Caki2 (cell line): ENCODE measurements around the gene DLG5. TPM values are rescaled to one million over a fixed set of nuclear protein-coding genes. Genes with fewer than 3 reads are reported as not detected.
"Not testable (repeated sequence)": the region's sequence is repeated elsewhere in the genome, so short reads cannot be mapped to it uniquely, and the experiment has no call there.

Experiments used
- DNase-seq: peaks from one replicate; pipeline ENCODE4 v3.0.0-alpha.2; 2015; ENCODE audit warnings: low read depth
- in situ Hi-C: cut with HindIII; loops from 2 replicates; pipeline ENCODE4 v1.10.0; 2016; ENCODE audit warnings: low sequenced_read_pairs, low pct_unique_long_range_greater_than_20kb, mixed read lengths
- total RNA-seq: library from RNA; depleted of rRNA; stranded (reverse); fragments of >200 nt; shearing (Covaris generic); gene quantifications from 2 replicates; pipeline ENCODE4 v1.2.3, GENCODE V29; 2014; ENCODE audit warnings: low replicate concordance

Gene DLG5
- total RNA-seq, 1 experiment from 2014 or later, result 21.2 TPM

- in situ Hi-C loops, result no loop called here
- no peak for DNase-seq
Measured at GRCh38 chr10:77773631-77774426, 152.7 kb downstream of the DLG5 start.

DNA sequence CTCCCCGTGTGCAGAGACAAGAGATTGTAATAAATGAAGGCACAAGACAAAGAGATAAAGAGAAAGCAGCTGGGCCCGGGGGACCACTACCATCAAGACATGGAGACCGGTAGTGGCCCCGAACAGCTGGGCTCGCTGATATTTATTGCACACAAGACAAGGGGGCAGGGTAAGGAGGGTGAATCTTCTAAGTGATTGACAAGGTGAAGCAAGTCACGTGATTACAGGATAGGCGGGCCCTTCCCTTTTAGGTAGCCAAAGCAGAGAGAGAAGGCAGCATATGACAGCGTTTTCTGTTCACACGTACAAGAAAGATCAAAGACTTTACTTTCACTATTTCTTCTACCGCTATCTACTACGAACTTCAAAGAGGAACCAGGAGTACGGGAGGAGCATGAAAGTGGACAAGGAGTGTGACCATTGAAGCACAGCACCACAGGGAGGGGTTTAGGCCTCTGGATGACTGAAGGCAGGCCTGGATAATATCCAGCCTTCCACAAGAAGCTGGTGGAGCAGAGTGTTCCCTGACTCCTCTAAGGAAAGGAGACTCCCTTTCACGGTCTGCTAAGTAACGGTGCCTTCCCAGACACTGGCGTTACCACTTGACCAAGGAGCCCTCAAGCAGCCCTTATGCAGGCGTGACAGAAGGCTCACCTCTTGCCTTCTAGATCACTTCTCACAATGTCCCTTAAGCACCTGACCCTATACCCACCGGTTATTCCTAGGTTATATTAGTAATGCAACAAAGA, 153.5 kb downstream of the DLG5 start:
- peak; percentile 21 for DNase-seq
- in situ Hi-C loops, result not testable (repeated sequence)

DNA sequence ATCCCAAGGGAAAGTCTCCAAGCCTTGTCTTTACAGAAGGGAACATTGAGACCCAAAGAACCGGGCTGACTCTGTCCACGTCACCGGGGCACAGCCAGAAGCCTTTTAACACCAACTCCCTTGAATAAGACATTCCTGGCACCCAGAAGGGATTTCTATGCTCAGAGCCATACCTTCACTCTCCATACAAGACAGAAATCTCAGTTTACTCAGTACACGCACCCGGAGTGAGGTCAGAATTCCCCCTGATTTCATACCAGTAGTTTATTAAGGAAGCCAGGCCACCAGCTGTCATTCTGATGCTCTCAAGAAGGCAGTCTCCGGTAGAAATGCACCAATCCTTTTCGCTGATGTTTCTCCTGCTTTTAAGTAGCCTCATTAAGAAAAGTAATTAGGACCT, 154.7 kb downstream of the DLG5 start:
- in situ Hi-C loops, result no loop called here

DNA sequence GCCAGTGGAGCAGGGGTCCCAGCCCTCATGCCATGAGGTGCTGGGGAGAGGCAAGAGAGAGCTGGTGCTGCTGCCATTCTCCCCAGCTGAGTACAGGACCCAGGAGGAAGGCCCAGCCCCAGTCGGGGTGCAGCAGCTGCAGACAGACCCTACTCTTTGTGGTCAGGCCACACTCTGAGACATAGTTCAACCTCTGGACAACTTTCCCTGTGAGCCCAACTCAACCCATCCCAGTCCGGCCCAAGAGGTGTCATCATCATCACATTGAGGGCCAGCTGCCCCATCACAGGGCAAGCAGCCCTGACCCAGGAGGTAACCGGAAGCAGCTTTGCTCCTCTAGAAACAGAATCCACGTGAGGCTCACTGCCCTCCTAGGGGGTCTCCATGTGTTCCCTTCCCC, 155.1 kb downstream of the DLG5 start:
- DNase-seq, result no peak
- in situ Hi-C loops, result no loop called here

More for the DNA sequence above, 154.7 kb downstream of the DLG5 start:
- DNase-seq, result no peak

DNA sequence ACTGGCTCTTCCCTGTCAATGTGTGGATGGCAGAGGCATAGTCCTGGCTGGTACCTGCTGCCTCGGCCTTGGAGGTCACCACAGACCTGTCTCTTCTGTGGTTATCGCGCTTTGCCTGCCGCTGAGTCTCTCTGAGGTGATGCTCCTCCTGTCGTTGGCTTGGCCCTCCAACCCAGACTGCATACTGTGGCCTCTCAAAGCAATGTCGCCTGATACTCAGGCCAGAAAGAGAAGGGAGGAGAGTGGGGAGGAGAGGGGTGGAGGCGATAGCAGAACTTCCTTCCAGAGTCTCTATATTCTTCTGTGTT, 155.7 kb downstream of the DLG5 start:
- in situ Hi-C loops, result no loop called here
- no peak for DNase-seq

DNA sequence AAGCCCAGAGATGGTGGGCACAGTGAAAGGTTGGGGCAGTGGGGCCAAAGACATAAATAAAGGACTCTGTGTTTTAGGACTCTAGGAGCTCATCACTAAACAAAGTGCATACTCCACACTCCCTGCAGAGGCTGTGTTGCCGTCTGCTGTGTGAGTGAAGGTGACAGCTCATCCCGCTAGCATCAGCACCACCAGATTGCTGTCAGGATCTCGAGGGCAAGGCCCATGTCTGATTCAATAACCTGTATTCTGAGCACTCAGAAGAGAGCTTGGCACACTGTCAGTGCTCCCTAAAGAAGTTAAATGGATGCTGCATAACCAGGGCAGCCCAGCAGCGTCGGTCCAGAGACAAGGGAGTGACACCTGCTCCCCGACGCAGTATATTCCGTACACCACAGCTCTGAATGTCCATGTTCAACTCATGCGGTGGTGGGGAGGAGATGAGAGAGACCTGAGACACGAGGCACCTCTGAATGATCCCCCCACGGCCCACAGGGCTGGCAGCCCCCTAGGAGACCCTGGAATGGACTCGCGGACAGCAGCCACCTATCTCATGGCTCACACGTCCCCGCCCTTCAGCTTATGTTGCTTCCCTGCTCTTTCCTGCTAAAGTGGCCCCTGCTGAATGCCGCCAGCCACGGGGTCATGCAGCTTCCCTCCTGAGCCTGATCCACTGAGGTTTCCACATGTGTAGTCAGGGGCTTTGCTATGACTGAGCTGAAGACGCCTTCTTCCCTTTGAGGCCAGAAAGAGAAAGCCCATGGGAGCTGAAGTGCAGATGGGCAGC, 156.3 kb downstream of the DLG5 start:
- no peak for DNase-seq
- in situ Hi-C loops, result no loop called here

DNA sequence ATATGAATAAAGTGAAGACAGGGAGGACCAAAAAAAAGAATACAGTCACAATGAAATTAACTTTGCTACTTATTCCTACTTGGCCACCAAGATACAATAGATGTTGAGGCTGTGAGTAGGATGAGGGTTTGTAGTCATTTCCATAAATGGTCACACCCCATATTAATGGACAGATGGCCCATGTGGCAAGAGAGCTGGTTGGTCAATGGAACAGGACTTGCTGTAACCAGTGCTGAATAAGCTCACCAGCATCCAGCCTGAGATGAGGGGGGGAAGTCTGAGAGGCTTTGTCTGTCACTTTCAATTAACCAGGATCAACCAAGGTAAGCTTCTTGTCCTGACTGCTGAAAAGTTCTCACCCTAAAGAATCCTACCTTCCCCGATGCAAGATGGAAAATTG, 158.5 kb downstream of the DLG5 start:
- in situ Hi-C loops, result no loop called here
- no peak for DNase-seq

- in situ Hi-C loops, result no loop called here
- DNase-seq, result no peak
Measured at GRCh38 chr10:77763453-77764430, 162.8 kb downstream of the DLG5 start.

DNA sequence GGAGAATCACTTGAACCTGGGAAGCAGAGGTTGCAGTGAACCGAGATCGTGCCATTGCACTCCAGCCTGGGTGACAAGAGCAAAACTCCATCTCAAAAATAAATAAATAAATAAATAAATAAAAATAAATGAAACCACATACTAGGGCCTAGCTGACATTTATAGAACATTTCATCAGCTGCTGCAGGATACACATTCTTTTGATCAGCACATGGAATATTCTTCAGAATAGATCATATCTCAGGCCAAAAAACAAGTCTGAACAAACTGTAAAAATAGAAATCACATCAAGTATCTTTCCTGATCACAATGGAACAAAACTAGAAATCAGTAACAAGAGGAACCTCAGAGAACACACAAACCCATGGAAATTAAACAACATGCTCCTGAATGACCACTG, 168.1 kb downstream of the DLG5 start:
- DNase-seq, result not testable (repeated sequence)

GRCh38 chr10:77756319-77757232, 170.0 kb downstream of the DLG5 start:
- peak; percentile 41 for DNase-seq
- in situ Hi-C loops, result no loop called here

More for the DNA sequence above, 168.1 kb downstream of the DLG5 start:
- in situ Hi-C loops, result not testable (repeated sequence)

- DNase-seq, result peak; percentile 37
- in situ Hi-C loops, result no loop called here
Measured at GRCh38 chr10:77746047-77746707, 180.4 kb downstream of the DLG5 start.

DNA sequence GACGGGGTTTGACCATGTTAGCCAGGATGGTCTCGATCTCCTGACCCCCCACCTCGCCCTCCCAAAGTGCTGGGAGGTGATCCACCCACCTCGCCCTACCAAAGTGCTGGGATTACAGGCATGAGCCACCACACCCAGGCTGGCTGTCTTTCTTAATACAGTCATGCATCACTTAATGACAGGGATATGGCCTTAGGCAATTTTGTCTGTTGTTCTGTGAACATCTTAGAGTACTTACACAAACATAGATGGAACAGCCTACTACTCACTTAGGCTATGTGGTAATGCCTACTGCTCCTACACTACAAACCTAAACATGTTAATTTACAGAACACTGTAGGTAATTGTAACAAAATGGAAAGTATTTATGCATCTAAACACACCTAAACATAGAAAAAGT, 182.3 kb downstream of the DLG5 start:
- in situ Hi-C loops, result no loop called here
- peak; percentile 6 for DNase-seq

DNA sequence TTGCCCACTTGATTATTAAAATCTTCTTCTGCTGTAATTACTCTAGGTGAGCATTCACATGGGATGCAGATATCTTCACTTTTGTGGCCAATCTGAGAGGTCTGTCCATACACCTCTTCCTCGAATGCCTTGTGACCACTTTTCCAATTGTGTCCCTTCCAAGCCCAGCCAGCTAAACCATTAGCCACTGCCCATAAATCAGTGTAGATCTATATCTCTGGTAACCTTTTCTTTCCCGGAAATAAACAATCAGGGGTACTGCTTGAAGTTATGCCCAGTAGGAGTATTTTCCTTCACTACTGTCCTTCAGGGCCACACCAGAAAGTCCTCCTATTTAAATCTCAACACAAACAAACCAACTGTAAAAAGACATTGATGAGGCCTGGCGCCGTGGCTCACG, 184.4 kb downstream of the DLG5 start:
- DNase-seq, result no peak
- in situ Hi-C loops, result no loop called here

- no peak for DNase-seq
- in situ Hi-C loops, result no loop called here
Measured at GRCh38 chr10:77741746-77742145, 184.8 kb downstream of the DLG5 start.
